Osteoblast (primary cell): Measurements from ENCODE around the gene TTC39B. TPM values are rescaled to one million over a fixed set of nuclear protein-coding genes. Genes with fewer than 3 reads are reported as not detected.

Source experiments
- DNase-seq: peaks from one replicate; pipeline ENCODE4 v3.0.0; 2011; ENCODE audit warnings: low spot score, mixed read lengths; ENCODE audit not compliant: insufficient read length; ENCODE audit errors: missing footprints
- H2AFZ ChIP-seq: 2 replicates; pipeline ENCODE4 v1.6.0; 2011; ENCODE audit warnings: mild to moderate bottlenecking, low read length
- H3K27ac ChIP-seq: 2 replicates; pipeline ENCODE4 v1.5.1; 2011; ENCODE audit warnings: mild to moderate bottlenecking, low read depth, low read length, moderate library complexity
- H3K27me3 ChIP-seq: 2 replicates; pipeline ENCODE4 v1.6.0; 2012; ENCODE audit warnings: mild to moderate bottlenecking, control low read depth, inconsistent platforms, low read length, moderate library complexity; ENCODE audit not compliant: insufficient read depth
- H3K36me3 ChIP-seq: 2 replicates; pipeline ENCODE4 v1.5.1; 2011; ENCODE audit warnings: mild to moderate bottlenecking, low read length, control low read depth, moderate library complexity; ENCODE audit not compliant: insufficient read depth
- H3K4me1 ChIP-seq: 2 replicates; pipeline ENCODE4 v1.5.1; 2011; ENCODE audit warnings: mild to moderate bottlenecking, low read length, control low read depth, moderate library complexity; ENCODE audit not compliant: insufficient read depth
- H3K4me2 ChIP-seq: 2 replicates; pipeline ENCODE4 v1.6.0; 2011; ENCODE audit warnings: mild to moderate bottlenecking, low read length; ENCODE audit not compliant: insufficient read depth
- H3K4me3 ChIP-seq: fragments of 200-600 bp; sonication (generic); 3 replicates; pipeline ENCODE4 v1.5.1; 2012; ENCODE audit warnings: mild to moderate bottlenecking, low read length, inconsistent platforms; ENCODE audit not compliant: insufficient read depth
- H3K79me2 ChIP-seq: 2 replicates; pipeline ENCODE4 v1.6.0; 2012; ENCODE audit warnings: mild to moderate bottlenecking, low read length, control low read depth, inconsistent platforms; ENCODE audit not compliant: insufficient read depth
- H3K9me3 ChIP-seq: 2 replicates; pipeline ENCODE4 v1.5.1; 2011; ENCODE audit warnings: low read depth, low read length, control low read depth
- H4K20me1 ChIP-seq: 2 replicates; pipeline ENCODE4 v1.6.0; 2012; ENCODE audit warnings: mild to moderate bottlenecking, low read length, control low read depth; ENCODE audit not compliant: insufficient read depth
- total RNA-seq: library from RNA; depleted of rRNA; stranded (reverse); fragments of >200 nt; gene quantifications from 2 replicates; pipeline ENCODE4 v1.2.3, GENCODE V29; 2012
- TF ChIP-seq, protein P1 (sequence below): IDR thresholded peaks from 2 replicates; pipeline ENCODE4 v1.5.1; 2011; ENCODE audit warnings: mild to moderate bottlenecking, low read depth, low read length, moderate library complexity; ENCODE audit errors: extremely low read depth

The TTC39B gene
- total RNA-seq, 1 donor: 18.5 TPM

DNA sequence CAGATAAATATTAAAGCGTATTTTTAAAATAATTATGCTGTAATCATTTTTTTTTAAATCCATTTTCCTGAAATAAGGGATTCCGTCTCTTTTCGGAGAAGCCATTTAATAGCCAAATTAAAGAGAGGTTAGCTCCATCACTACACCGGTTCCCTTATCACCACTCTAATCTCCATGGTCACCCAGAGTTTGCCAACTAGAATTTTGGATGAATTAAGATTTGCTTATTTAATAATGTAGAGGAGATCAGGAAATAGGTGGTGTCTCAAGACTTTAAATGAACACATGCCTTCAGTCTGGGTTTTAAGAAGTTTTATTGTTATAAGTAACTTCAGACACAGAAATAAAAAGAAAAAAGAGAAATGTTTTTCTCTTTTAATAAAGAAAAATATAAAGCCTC is 151.7 kb downstream of the TTC39B start:
- H3K36me3 ChIP-seq: no peaks in the 10 kb centered on the region
- H3K27ac ChIP-seq: peak overlapping the region; percentile 83
- TF ChIP-seq, protein P1, sequence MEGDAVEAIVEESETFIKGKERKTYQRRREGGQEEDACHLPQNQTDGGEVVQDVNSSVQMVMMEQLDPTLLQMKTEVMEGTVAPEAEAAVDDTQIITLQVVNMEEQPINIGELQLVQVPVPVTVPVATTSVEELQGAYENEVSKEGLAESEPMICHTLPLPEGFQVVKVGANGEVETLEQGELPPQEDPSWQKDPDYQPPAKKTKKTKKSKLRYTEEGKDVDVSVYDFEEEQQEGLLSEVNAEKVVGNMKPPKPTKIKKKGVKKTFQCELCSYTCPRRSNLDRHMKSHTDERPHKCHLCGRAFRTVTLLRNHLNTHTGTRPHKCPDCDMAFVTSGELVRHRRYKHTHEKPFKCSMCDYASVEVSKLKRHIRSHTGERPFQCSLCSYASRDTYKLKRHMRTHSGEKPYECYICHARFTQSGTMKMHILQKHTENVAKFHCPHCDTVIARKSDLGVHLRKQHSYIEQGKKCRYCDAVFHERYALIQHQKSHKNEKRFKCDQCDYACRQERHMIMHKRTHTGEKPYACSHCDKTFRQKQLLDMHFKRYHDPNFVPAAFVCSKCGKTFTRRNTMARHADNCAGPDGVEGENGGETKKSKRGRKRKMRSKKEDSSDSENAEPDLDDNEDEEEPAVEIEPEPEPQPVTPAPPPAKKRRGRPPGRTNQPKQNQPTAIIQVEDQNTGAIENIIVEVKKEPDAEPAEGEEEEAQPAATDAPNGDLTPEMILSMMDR: no peak
- peaks cover 49% of the 10 kb centered on the region for H3K4me1 ChIP-seq
- H4K20me1 ChIP-seq: no peaks in the 10 kb centered on the region
- no peak for DNase-seq
- peak overlapping the region; percentile 5 for H3K4me2 ChIP-seq
- no peaks in the 10 kb centered on the region for H3K27me3 ChIP-seq
- H3K9me3 ChIP-seq: no peaks in the 10 kb centered on the region
- H2AFZ ChIP-seq: no peak overlapping the region
- no peaks in the 10 kb centered on the region for H3K79me2 ChIP-seq
- H3K4me3 ChIP-seq: no peak overlapping the region

DNA sequence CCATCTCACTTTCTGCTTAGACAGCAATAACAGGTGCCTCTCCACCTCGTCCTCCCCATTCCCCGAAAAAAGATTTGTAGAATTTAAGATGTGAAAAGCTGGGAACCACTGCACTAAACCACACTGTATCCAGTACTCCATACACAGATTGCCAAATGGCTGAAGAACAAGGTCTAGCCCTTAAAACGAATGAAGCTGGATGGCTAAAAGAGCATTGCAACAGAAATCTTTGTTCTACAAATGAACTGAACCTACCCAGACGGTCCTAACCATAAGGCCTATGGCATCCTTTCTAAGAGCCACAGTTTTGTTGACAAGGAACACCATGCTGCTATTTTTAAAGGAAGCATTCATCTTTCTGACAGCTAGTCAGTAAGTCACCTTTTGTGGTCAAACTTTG is 152.3 kb downstream of the TTC39B start:
- H3K9me3 ChIP-seq: no peaks in the 10 kb centered on the region
- TF ChIP-seq, protein P1: no peak
- H3K27ac ChIP-seq: no peak overlapping the region
- DNase-seq: no peak
- no peaks in the 10 kb centered on the region for H3K27me3 ChIP-seq
- H4K20me1 ChIP-seq: no peaks in the 10 kb centered on the region
- no peak overlapping the region for H3K4me2 ChIP-seq
- no peaks in the 10 kb centered on the region for H3K79me2 ChIP-seq
- H3K36me3 ChIP-seq: no peaks in the 10 kb centered on the region
- no peak overlapping the region for H2AFZ ChIP-seq
- H3K4me1 ChIP-seq: peaks cover 48% of the 10 kb centered on the region
- no peak overlapping the region for H3K4me3 ChIP-seq

DNA sequence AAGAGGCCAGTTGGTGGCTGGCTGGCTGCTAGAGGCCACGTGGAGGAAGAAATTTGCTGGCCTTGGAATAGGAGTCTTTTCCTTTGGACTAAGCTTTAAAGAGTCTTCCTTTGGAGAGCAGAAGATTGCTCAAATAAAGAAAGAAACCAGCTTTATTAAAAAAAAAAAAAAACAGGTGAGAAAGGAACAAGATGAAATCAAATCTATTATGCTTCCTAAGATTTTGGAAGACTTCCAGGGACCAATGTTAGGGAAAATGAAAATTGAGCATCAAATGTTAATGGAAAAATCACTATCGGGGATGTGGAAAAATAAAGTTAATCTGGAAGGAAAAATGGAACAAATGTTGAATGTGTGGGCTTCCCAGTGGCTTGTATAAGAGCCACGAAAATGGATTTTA is 153.1 kb downstream of the TTC39B start:
- TF ChIP-seq, protein P1: no peak

DNA sequence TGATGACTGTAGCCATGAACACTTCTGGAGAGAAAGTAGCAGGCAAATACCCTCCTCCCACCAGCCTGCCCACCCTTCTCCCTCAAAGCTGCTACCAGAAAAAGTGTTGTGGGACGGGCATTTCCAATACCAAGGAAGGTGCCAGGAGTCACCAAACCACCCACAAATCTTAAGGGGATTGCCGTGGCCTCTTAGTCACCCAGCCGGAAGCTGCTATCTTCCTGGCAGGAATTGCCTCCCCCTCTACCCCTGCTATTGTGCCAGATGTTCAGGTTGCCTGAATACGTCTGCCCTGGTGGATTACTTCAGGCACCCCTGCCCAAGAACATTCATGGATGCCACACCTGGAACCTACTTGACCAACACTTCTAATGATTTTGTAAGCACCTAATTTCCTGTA is 156.1 kb downstream of the TTC39B start:
- H3K4me2 ChIP-seq: no peak overlapping the region
- H3K79me2 ChIP-seq: no peaks in the 10 kb centered on the region
- H3K9me3 ChIP-seq: no peaks in the 10 kb centered on the region
- H3K4me3 ChIP-seq: no peak overlapping the region
- H2AFZ ChIP-seq: no peak overlapping the region
- TF ChIP-seq, protein P1: no peak
- DNase-seq: no peak
- H4K20me1 ChIP-seq: no peaks in the 10 kb centered on the region
- no peak overlapping the region for H3K27ac ChIP-seq
- no peaks in the 10 kb centered on the region for H3K36me3 ChIP-seq
- H3K4me1 ChIP-seq: peaks cover 19% of the 10 kb centered on the region
- H3K27me3 ChIP-seq: peaks cover 1% of the 10 kb centered on the region

More for the DNA sequence above, 153.1 kb downstream of the TTC39B start:
- Histone ChIP-seq H3K9me3 (no peaks in the 10 kb centered on the region), H3K27me3 (no peaks in the 10 kb centered on the region), H3K79me2 (no peaks in the 10 kb centered on the region), H3K4me2 (no peak overlapping the region), H3K4me1 (peaks cover 47% of the 10 kb centered on the region), H2AFZ (no peak overlapping the region), H3K27ac (no peak overlapping the region), H3K36me3 (no peaks in the 10 kb centered on the region), H4K20me1 (no peaks in the 10 kb centered on the region), H3K4me3 (no peak overlapping the region)
- DNase-seq: no peak
